HCT116 (cell line): ENCODE measurements around the gene TRIP13. TPM values are rescaled to one million over a fixed set of nuclear protein-coding genes. Genes with fewer than 3 reads are reported as not detected.

Source experiments
- ATAC-seq: fragments of 200-7000 bp; cut with Tn5 transposase; 2 replicates; pipeline ENCODE4 v1.9.1; 2020; ENCODE audit warnings: mild to moderate bottlenecking, moderate library complexity
- BruUV-seq: library from RNA; stranded (reverse); fragments of 400-500 nt; replicated peaks from 2 replicates; lab custom pipeline; 2021; lab: Mats Ljungman, UMichigan
- CTCF ChIA-PET: fragments of 300-600 bp; sonication (Branson Sonifier 250); formaldehyde crosslinking; loops from one replicate; lab custom pipeline; 2021; ENCODE audit warnings: antibody characterized with exemption; lab: Charles Lee
- POLR2A ChIA-PET: fragments of 300-600, 350-600 bp; sonication (Branson Sonifier 250); formaldehyde crosslinking; loops from one replicate; lab custom pipeline; 2021; ENCODE audit warnings: antibody characterized with exemption; lab: Charles Lee
- RAD21 ChIA-PET, 2 experiments: fragments of 300-600 bp; sonication (Branson Sonifier 250); formaldehyde crosslinking; loops; one replicate each; lab custom pipeline; 2023; ENCODE audit warnings: low total read pairs in 2 of 2; ENCODE audit not compliant: uncharacterized antibody in 2 of 2, unreplicated experiment in 2 of 2, low non-redundant PET in 1 of 2; lab: Charles Lee
- DNase-seq: peaks from one replicate; pipeline ENCODE4 v3.0.0-alpha.2; 2010; ENCODE audit warnings: low read depth, low spot score
- H2AFZ ChIP-seq: fragments of 200-600 bp; shearing (Covaris generic), sonication (generic); 2 replicates; pipeline ENCODE4 v1.6.1; 2017; ENCODE audit warnings: low read depth, mixed run types, mixed read lengths, antibody characterized with exemption, low read length; ENCODE audit not compliant: poor library complexity, severe bottlenecking
- H3K27ac ChIP-seq: 2 replicates; pipeline ENCODE4 v1.5.1; 2012; ENCODE audit warnings: low read depth, low read length
- H3K27me3 ChIP-seq: fragments of 200-600 bp; sonication (generic); 2 replicates; pipeline ENCODE4 v1.6.1; 2016; ENCODE audit warnings: mixed run types, low read length, mixed read lengths; ENCODE audit not compliant: insufficient read depth
- H3K36me3 ChIP-seq, 2 experiments: fragments of 200-500 bp in 1 of 2; fragments of 200-600 bp in 1 of 2; sonication (Bioruptor generic) in 1 of 2; sonication (generic) in 1 of 2; 2 replicates each; pipeline versions ENCODE4 v1.5.1 to v1.6.1; 2014 to 2016; ENCODE audit warnings: low read length in 2 of 2, inconsistent platforms in 1 of 2, mixed read lengths in 1 of 2, mixed run types in 1 of 2; ENCODE audit not compliant: insufficient read depth in 2 of 2, control insufficient read depth in 1 of 2
- H3K4me1 ChIP-seq, 2 experiments: fragments of 200-600 bp in 1 of 2; sonication (generic) in 1 of 2; 2 replicates each; pipeline versions ENCODE4 v1.5.1 to v1.6.1; 2012 to 2017; ENCODE audit warnings: low read length in 2 of 2, inconsistent platforms in 1 of 2, mild to moderate bottlenecking in 1 of 2, mixed read lengths in 1 of 2, mixed run types in 1 of 2, moderate library complexity in 1 of 2; ENCODE audit not compliant: insufficient read depth in 2 of 2, control insufficient read depth in 1 of 2
- H3K4me2 ChIP-seq: fragments of 200-600 bp; sonication (generic); 2 replicates; pipeline ENCODE4 v1.6.1; 2017; ENCODE audit warnings: mixed run types, low read length, mixed read lengths
- H3K4me3 ChIP-seq, 2 experiments: fragments of 200-600 bp in 1 of 2; sonication (generic) in 1 of 2; replicated peaks in 1 of 2; 2 replicates each; pipeline ENCODE4 v1.5.1; 2011 to 2016; ENCODE audit warnings: low read length in 2 of 2, control low read depth in 1 of 2, low read depth in 1 of 2, mild to moderate bottlenecking in 1 of 2, mixed read lengths in 1 of 2, mixed run types in 1 of 2
- H3K79me2 ChIP-seq: fragments of 200-600 bp; sonication (generic); 2 replicates; pipeline ENCODE4 v1.6.1; 2017; ENCODE audit warnings: mild to moderate bottlenecking, mixed run types, low read length, moderate library complexity, mixed read lengths; ENCODE audit not compliant: insufficient read depth
- H3K9ac ChIP-seq: fragments of 200-600 bp; sonication (generic); 2 replicates; pipeline ENCODE4 v1.6.1; 2016; ENCODE audit warnings: low read length, mixed read lengths
- H3K9me2 ChIP-seq: fragments of 200-600 bp; sonication (generic), shearing (Covaris generic); 2 replicates; pipeline ENCODE4 v1.6.1; 2017; ENCODE audit warnings: mixed run types, mild to moderate bottlenecking, moderate library complexity; ENCODE audit not compliant: insufficient read depth
- H3K9me3 ChIP-seq, 2 experiments: fragments of 200-500 bp in 1 of 2; fragments of 200-600 bp in 1 of 2; sonication (Bioruptor generic) in 1 of 2; sonication (generic) in 1 of 2; 2 replicates each; pipeline ENCODE4 v1.6.1; 2014 to 2017; ENCODE audit warnings: low read length in 2 of 2, mixed read lengths in 2 of 2, inconsistent platforms in 1 of 2, low read depth in 1 of 2, mild to moderate bottlenecking in 1 of 2, mixed run types in 1 of 2, moderate library complexity in 1 of 2; ENCODE audit not compliant: control insufficient read depth in 1 of 2, insufficient read depth in 1 of 2
- H4K20me1 ChIP-seq: fragments of 200-600 bp; sonication (generic), shearing (Covaris generic); 2 replicates; pipeline ENCODE4 v1.6.1; 2017; ENCODE audit warnings: mixed run types, mild to moderate bottlenecking, moderate library complexity; ENCODE audit not compliant: insufficient read depth
- CBX3 ChIP-seq: IDR thresholded peaks from 2 replicates; pipeline ENCODE4 v1.6.1; 2012; ENCODE audit warnings: low read depth
- CEBPB ChIP-seq: IDR thresholded peaks from 2 replicates; pipeline ENCODE4 v1.6.1; 2012; ENCODE audit warnings: low read depth
- CTCF ChIP-seq, 3 experiments: fragments of 200-600 bp in 1 of 3; sonication (generic) in 1 of 3; IDR thresholded peaks in 2 of 3; conservative IDR thresholded peaks in 1 of 3; 2 replicates each; pipeline ENCODE4 v1.5.1; 2012 to 2017; ENCODE audit warnings: low read depth in 2 of 3, low read length in 2 of 3, antibody characterized with exemption in 1 of 3, borderline replicate concordance in 1 of 3, control low read depth in 1 of 3, mild to moderate bottlenecking in 1 of 3, mixed read lengths in 1 of 3, mixed run types in 1 of 3, moderate library complexity in 1 of 3; ENCODE audit not compliant: insufficient read depth in 1 of 3
- EGR1 ChIP-seq: IDR thresholded peaks from 2 replicates; pipeline ENCODE4 v1.6.1; 2012; ENCODE audit warnings: low read depth
- ELF1 ChIP-seq: IDR thresholded peaks from 2 replicates; pipeline ENCODE4 v1.6.1; 2012; ENCODE audit warnings: low read depth, borderline replicate concordance
- EZH2 ChIP-seq: fragments of 200-600 bp; sonication (generic); IDR thresholded peaks from 2 replicates; pipeline ENCODE4 v1.6.1; 2017; ENCODE audit warnings: antibody characterized with exemption, mixed run types
- EZH2phosphoT487 ChIP-seq: fragments of 200-600 bp; IDR thresholded peaks from 2 replicates; pipeline ENCODE4 v1.6.1; 2018; ENCODE audit warnings: antibody characterized with exemption, borderline replicate concordance
- FOSL1 ChIP-seq: IDR thresholded peaks from 2 replicates; pipeline ENCODE4 v1.6.1; 2012; ENCODE audit warnings: low read depth
- JUND ChIP-seq: IDR thresholded peaks from 2 replicates; pipeline ENCODE4 v1.6.1; 2012
- POLR2AphosphoS5 ChIP-seq: IDR thresholded peaks from 2 replicates; pipeline ENCODE4 v1.6.1; 2011; ENCODE audit warnings: mild to moderate bottlenecking, low read depth, low read length, moderate library complexity
- RAD21 ChIP-seq: IDR thresholded peaks from 2 replicates; pipeline ENCODE4 v1.6.1; 2012; ENCODE audit warnings: low read depth, mild to moderate bottlenecking
- SIN3A ChIP-seq: IDR thresholded peaks from 2 replicates; pipeline ENCODE4 v1.6.1; 2012; ENCODE audit warnings: low read depth
- SP1 ChIP-seq: IDR thresholded peaks from 2 replicates; pipeline ENCODE4 v1.6.1; 2012; ENCODE audit warnings: low read depth
- SRF ChIP-seq: IDR thresholded peaks from 2 replicates; pipeline ENCODE4 v1.6.1; 2012; ENCODE audit warnings: low read depth
- TCF7L2 ChIP-seq: IDR thresholded peaks from 2 replicates; pipeline ENCODE4 v1.7.0; 2011; ENCODE audit warnings: borderline replicate concordance, inconsistent platforms; ENCODE audit not compliant: insufficient read depth, insufficient read length; ENCODE audit errors: extremely low read depth
- YY1 ChIP-seq: IDR thresholded peaks from 2 replicates; pipeline ENCODE4 v1.6.1; 2011; ENCODE audit warnings: low read length, low read depth, moderate library complexity, mild to moderate bottlenecking; ENCODE audit not compliant: insufficient replicate concordance; ENCODE audit errors: extremely low read depth
- ZBTB33 ChIP-seq: IDR thresholded peaks from 2 replicates; pipeline ENCODE4 v1.6.1; 2011; ENCODE audit warnings: mild to moderate bottlenecking, low read length, moderate library complexity; ENCODE audit not compliant: insufficient replicate concordance; ENCODE audit errors: extremely low read depth
- ZFX ChIP-seq: fragments of 450-650 bp; IDR thresholded peaks from 2 replicates; pipeline ENCODE4 v1.6.1; 2017
- ZNF274 ChIP-seq: fragments of 200-500 bp; sonication (Bioruptor generic); IDR thresholded peaks from 2 replicates; pipeline ENCODE4 v1.6.1; 2014; ENCODE audit warnings: mild to moderate bottlenecking, low read depth, low read length, inconsistent platforms
- intact Hi-C: fragments of 100-400 bp; cut with micrococcal nuclease; formaldehyde crosslinking; loops from 2 replicates; pipeline ENCODE4 v1.10.0; 2022
- total RNA-seq: library from RNA; stranded (reverse); gene quantifications from one replicate; pipeline ENCODE4 v1.2.1, GENCODE V29; 2021; ENCODE audit not compliant: unreplicated experiment

TRIP13 gene
- total RNA-seq, 1 experiment from 2014 or later, result 45.0 TPM

GRCh38 chr5:886716-887325 lies 5.9 kb upstream of the TRIP13 start:
- H3K36me3 ChIP-seq, result peaks cover 64 to 88% of the 10 kb centered on the region in 2 experiments
- intact Hi-C loops, result no loop called here
- H3K27ac ChIP-seq, result no peak overlapping the region
- BruUV-seq, result no TSS peak
- no peak overlapping the region for H2AFZ ChIP-seq
- CTCF ChIA-PET, result no interaction called here
- H3K9me3 ChIP-seq, result no peaks in the 10 kb centered on the region
- POLR2A ChIA-PET, result no interaction called here
- TF ChIP-seq TCF7L2 (no peak), CEBPB (no peak), CTCF (IDR thresholded peaks at IDR 0.05 in 2 of 3, conservative IDR thresholded peaks at IDR 0.05 in 1 of 3; ENCODE audit: borderline replicate concordance in 1 of 3, insufficient read depth in 1 of 3, low read depth in 2 of 3, low read length in 2 of 3) (no peak), EZH2phosphoT487 (no peak), SP1 (no peak), ZFX (no peak), SRF (no peak), YY1 (no peak), JUND (no peak), POLR2AphosphoS5 (no peak), ZNF274 (no peak), SIN3A (no peak), ELF1 (no peak), FOSL1 (no peak), EZH2 (no peak), EGR1 (no peak), RAD21 (no peak), ZBTB33 (no peak), CBX3 (no peak)
- H4K20me1 ChIP-seq, result no peaks in the 10 kb centered on the region; the same call in 1 of the 2 replicates
- peaks cover 7 to 9% of the 10 kb centered on the region in 2 experiments; a peak in 3 of 4 replicates for H3K4me1 ChIP-seq
- no peak overlapping the region for H3K9ac ChIP-seq
- RAD21 ChIA-PET, result no interaction called here
- no peak overlapping the region for H3K4me2 ChIP-seq
- no peak for DNase-seq
- H3K27me3 ChIP-seq, result no peaks in the 10 kb centered on the region
- no peaks in the 10 kb centered on the region for H3K9me2 ChIP-seq
- no peak overlapping the region for H3K4me3 ChIP-seq
- peaks cover 100% of the 10 kb centered on the region for H3K79me2 ChIP-seq
- no peak for ATAC-seq
